H9 (cell line): Measurements from ENCODE around the gene KNG1. TPM values are rescaled to one million over a fixed set of nuclear protein-coding genes. Genes with fewer than 3 reads are reported as not detected.

ENCODE experiments used
- DNase-seq: peaks from one replicate; pipeline ENCODE4 v3.0.0-alpha.2; 2017
- H2AFZ ChIP-seq: one replicate; pipeline ENCODE4 v1.6.1; 2013; ENCODE audit warnings: mild to moderate bottlenecking, low read length, control low read depth, moderate library complexity
- H2AK5ac ChIP-seq: 2 replicates; pipeline ENCODE4 v1.6.1; 2013; ENCODE audit warnings: low read length, control low read depth, mixed read lengths; ENCODE audit not compliant: insufficient read length
- H2BK120ac ChIP-seq: one replicate; pipeline ENCODE4 v1.6.1; 2013; ENCODE audit warnings: low read depth, mild to moderate bottlenecking, low read length, control low read depth, inconsistent platforms; ENCODE audit not compliant: poor library complexity, severe bottlenecking
- H2BK12ac ChIP-seq: 2 replicates; pipeline ENCODE4 v1.6.1; 2013; ENCODE audit warnings: low read length, control low read depth, mixed read lengths, low read depth; ENCODE audit not compliant: insufficient read length
- H2BK15ac ChIP-seq: 2 replicates; pipeline ENCODE4 v1.6.1; 2013; ENCODE audit warnings: low read depth, low read length, control low read depth
- H2BK20ac ChIP-seq: one replicate; pipeline ENCODE4 v1.6.1; 2013; ENCODE audit warnings: low read depth, mild to moderate bottlenecking, low read length, control low read depth, inconsistent platforms; ENCODE audit not compliant: poor library complexity, severe bottlenecking
- H2BK5ac ChIP-seq: 2 replicates; pipeline ENCODE4 v1.6.1; 2013; ENCODE audit warnings: low read length, control low read depth, mixed read lengths; ENCODE audit not compliant: insufficient read length
- H3K14ac ChIP-seq: 2 replicates; pipeline ENCODE4 v1.6.1; 2013; ENCODE audit warnings: low read length, control low read depth; ENCODE audit not compliant: insufficient read depth
- H3K18ac ChIP-seq: 2 replicates; pipeline ENCODE4 v1.6.1; 2013; ENCODE audit warnings: low read depth, mild to moderate bottlenecking, mixed read lengths, low read length, control low read depth; ENCODE audit not compliant: insufficient read length
- H3K23ac ChIP-seq: 2 replicates; pipeline ENCODE4 v1.6.1; 2013; ENCODE audit warnings: low read length, control low read depth, mixed read lengths, low read depth; ENCODE audit not compliant: insufficient read length
- H3K23me2 ChIP-seq: 2 replicates; pipeline ENCODE4 v1.6.1; 2013; ENCODE audit warnings: low read depth, mild to moderate bottlenecking, mixed read lengths, low read length, control low read depth; ENCODE audit not compliant: insufficient read length, poor library complexity, severe bottlenecking
- H3K27ac ChIP-seq: 2 replicates; pipeline ENCODE4 v1.5.1; 2013; ENCODE audit warnings: low read length, control low read depth, mixed read lengths, low read depth; ENCODE audit not compliant: insufficient read length
- H3K27me3 ChIP-seq: 2 replicates; pipeline ENCODE4 v1.6.1; 2013; ENCODE audit warnings: low read length, control low read depth, inconsistent platforms; ENCODE audit not compliant: insufficient read depth
- H3K4ac ChIP-seq: 2 replicates; pipeline ENCODE4 v1.6.1; 2013; ENCODE audit warnings: low read depth, mild to moderate bottlenecking, control low read depth, inconsistent platforms, low read length, moderate library complexity
- H3K4me1 ChIP-seq: 2 replicates; pipeline ENCODE4 v1.6.1; 2013; ENCODE audit warnings: low read length, control low read depth, inconsistent platforms; ENCODE audit not compliant: insufficient read depth
- H3K4me2 ChIP-seq: 2 replicates; pipeline ENCODE4 v1.6.1; 2013; ENCODE audit warnings: low read length, control low read depth, mixed read lengths; ENCODE audit not compliant: insufficient read length, insufficient read depth
- H3K56ac ChIP-seq: 2 replicates; pipeline ENCODE4 v1.6.1; 2013; ENCODE audit warnings: low read depth, mild to moderate bottlenecking, mixed read lengths, low read length, control low read depth; ENCODE audit not compliant: insufficient read length
- H3K79me1 ChIP-seq: 2 replicates; pipeline ENCODE4 v1.6.1; 2013; ENCODE audit warnings: low read depth, mild to moderate bottlenecking, moderate library complexity, low read length, control low read depth, inconsistent platforms; ENCODE audit not compliant: insufficient read depth, poor library complexity, severe bottlenecking
- H3K79me2 ChIP-seq: 2 replicates; pipeline ENCODE4 v1.6.1; 2013; ENCODE audit warnings: low read length, control low read depth, inconsistent platforms; ENCODE audit not compliant: insufficient read depth
- H3K9ac ChIP-seq: 2 replicates; pipeline ENCODE4 v1.6.1; 2013; ENCODE audit warnings: low read length, control low read depth, mixed read lengths; ENCODE audit not compliant: insufficient read length; ENCODE audit errors: extremely low read depth
- H3K9me3 ChIP-seq: one replicate; pipeline ENCODE4 v1.6.1; 2013; ENCODE audit warnings: low read depth, low read length, inconsistent platforms; ENCODE audit not compliant: control insufficient read depth
- H3T11ph ChIP-seq: one replicate; pipeline ENCODE4 v1.6.1; 2013; ENCODE audit warnings: mild to moderate bottlenecking, low read length, control low read depth, inconsistent platforms
- H4K20me1 ChIP-seq: one replicate; pipeline ENCODE4 v1.6.1; 2013; ENCODE audit not compliant: control insufficient read depth, insufficient read length, insufficient read depth
- H4K5ac ChIP-seq: 2 replicates; pipeline ENCODE4 v1.6.1; 2013; ENCODE audit warnings: low read depth, mild to moderate bottlenecking, mixed read lengths, low read length, control low read depth; ENCODE audit not compliant: insufficient read length
- H4K8ac ChIP-seq: replicated peaks from 2 replicates; pipeline ENCODE4 v1.6.1; 2013; ENCODE audit warnings: low read length, control low read depth, mixed read lengths, low read depth; ENCODE audit not compliant: insufficient read length
- H4K91ac ChIP-seq: 2 replicates; pipeline ENCODE4 v1.6.1; 2013; ENCODE audit warnings: low read depth, mild to moderate bottlenecking, moderate library complexity, mixed read lengths, low read length, control low read depth; ENCODE audit not compliant: insufficient read length
- H3K27ac Mint-ChIP-seq, 3 experiments: 2 replicates in 2 of 3; 3 replicates in 1 of 3; pipeline ENCODE4 v1.8.0; 2020 to 2021; ENCODE audit warnings: mixed read lengths in 3 of 3, mild to moderate bottlenecking in 1 of 3, moderate library complexity in 1 of 3
- H3K27me3 Mint-ChIP-seq: 2 replicates; pipeline ENCODE4 v1.8.0; 2021; ENCODE audit warnings: low read depth, mild to moderate bottlenecking, moderate library complexity, mixed read lengths
- H3K36me3 Mint-ChIP-seq, 3 experiments: 2 replicates in 2 of 3; 3 replicates in 1 of 3; pipeline ENCODE4 v1.8.0; 2020 to 2021; ENCODE audit warnings: low read depth in 3 of 3, mixed read lengths in 3 of 3; ENCODE audit not compliant: insufficient read depth in 1 of 3
- H3K4me1 Mint-ChIP-seq, 2 experiments: 2 replicates each; pipeline ENCODE4 v1.8.0; 2020; ENCODE audit warnings: mixed read lengths in 2 of 2
- H3K4me3 Mint-ChIP-seq, 2 experiments: 2 replicates in 1 of 2; 3 replicates in 1 of 2; pipeline ENCODE4 v1.8.0; 2020 to 2021; ENCODE audit warnings: mild to moderate bottlenecking in 2 of 2, mixed read lengths in 2 of 2, moderate library complexity in 1 of 2
- H3K9me3 Mint-ChIP-seq, 2 experiments: 2 replicates in 1 of 2; 3 replicates in 1 of 2; pipeline ENCODE4 v1.8.0; 2020; ENCODE audit warnings: mild to moderate bottlenecking in 2 of 2, mixed read lengths in 2 of 2, moderate library complexity in 1 of 2
- CTCF ChIP-seq: fragments of 200-600 bp; sonication (generic); conservative IDR thresholded peaks from 3 replicates; pipeline ENCODE4 v1.8.0; 2021; ENCODE audit warnings: antibody characterized with exemption, mild to moderate bottlenecking
- WGBS: extraction: QIAGEN DNeasy Blood & Tissue Kit; methylation state at CpG from one replicate; pipeline ENCODE4 v1.1.7; 2013; ENCODE audit warnings: missing lambda C conversion rate, low lambda C conversion rate, mixed read lengths; ENCODE audit not compliant: insufficient read length; ENCODE audit errors: extremely low coverage; 5-methylcytosine and 5-hydroxymethylcytosine counted together
- total RNA-seq: library from RNA; stranded (reverse); gene quantifications from 2 replicates; pipeline ENCODE4 v1.2.1, GENCODE V29; 2021

KNG1 gene
- total RNA-seq, 1 experiment from 2014 or later, result not detected

GRCh38 chr3:186757214-186757613 is 40.1 kb downstream of the KNG1 start:
- H3K4me3 Mint-ChIP-seq, result no peak overlapping the region
- no peaks in the 10 kb centered on the region for H3K27me3 ChIP-seq
- no peaks in the 10 kb centered on the region for H3K79me2 ChIP-seq

More at GRCh38 chr3:186757214-186757613, 40.1 kb downstream of the KNG1 start:
- no peak overlapping the region for H2BK120ac ChIP-seq
- H2AK5ac ChIP-seq, result no peak overlapping the region
- no CpG with 5 or more reads among the region's 8 CpGs for WGBS
- DNase-seq, result no peak
- H3K23ac ChIP-seq, result no peak overlapping the region
- no peak overlapping the region for H2AFZ ChIP-seq
- no peak overlapping the region for H2BK5ac ChIP-seq
- H3K9me3 Mint-ChIP-seq, result no peaks in the 10 kb centered on the region
- H4K8ac ChIP-seq, result no peak overlapping the region
- H3K14ac ChIP-seq, result no peak overlapping the region
- H3K4me1 Mint-ChIP-seq, result peaks cover 6 to 15% of the 10 kb centered on the region in 2 experiments; a peak in 3 of 4 replicates
- H3K4me1 ChIP-seq, result peaks cover 3% of the 10 kb centered on the region; the same call in 1 of the 2 replicates
- peaks cover 2% of the 10 kb centered on the region; the same call in 1 of the 2 replicates for H3K27me3 Mint-ChIP-seq
- H3K9me3 ChIP-seq, result no peaks in the 10 kb centered on the region
- TF ChIP-seq CTCF, result no peak
- no peaks in the 10 kb centered on the region for H4K20me1 ChIP-seq
- no peak overlapping the region for H4K5ac ChIP-seq
- no peaks in the 10 kb centered on the region for H3K36me3 Mint-ChIP-seq
- H2BK20ac ChIP-seq, result no peak overlapping the region
- no peak overlapping the region for H2BK12ac ChIP-seq
- H3T11ph ChIP-seq, result no peak overlapping the region
- no peak overlapping the region for H3K27ac Mint-ChIP-seq
- H3K23me2 ChIP-seq, result no peaks in the 10 kb centered on the region
- H3K27ac ChIP-seq, result no peak overlapping the region
- no peak overlapping the region for H3K4me2 ChIP-seq
- H3K9ac ChIP-seq, result no peak overlapping the region
- no peak overlapping the region for H3K18ac ChIP-seq
- no peak overlapping the region for H3K56ac ChIP-seq
- no peak overlapping the region for H3K4ac ChIP-seq
- H3K79me1 ChIP-seq, result no peaks in the 10 kb centered on the region
- no peak overlapping the region for H4K91ac ChIP-seq
- H2BK15ac ChIP-seq, result no peak overlapping the region
